GM19351 (cell line): ENCODE data around the gene STMN3.
"Not testable (repeated sequence)": the region's sequence is repeated elsewhere in the genome, so short reads cannot be mapped to it uniquely, and the experiment has no call there.

Experiments
- ATAC-seq: cut with Tn5 transposase; IDR thresholded peaks from one replicate; pipeline ENCODE4 v1.9.1; 2021; ENCODE audit warnings: mild to moderate bottlenecking, moderate library complexity; ENCODE audit not compliant: unreplicated experiment

The STMN3 gene

DNA sequence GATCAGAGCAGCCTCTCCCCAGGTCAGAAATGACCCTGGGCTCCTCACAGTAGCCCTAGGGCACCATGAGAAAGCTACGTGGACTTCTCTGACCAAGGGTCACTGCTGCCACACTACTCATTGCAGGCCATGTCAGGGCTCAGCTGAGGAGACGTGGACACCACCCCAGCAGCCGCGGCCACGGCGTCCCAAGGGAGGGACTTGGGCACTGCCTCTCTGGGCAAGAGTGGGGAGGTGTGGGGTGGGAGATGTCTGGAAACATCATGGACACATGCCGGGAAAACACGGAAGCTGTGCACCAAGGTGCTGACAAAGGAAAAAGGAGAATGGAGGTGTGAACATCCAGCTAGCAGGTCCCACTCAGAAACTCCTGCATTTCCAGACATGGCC lies 35.4 kb downstream of the STMN3 start:
- no peak for ATAC-seq

GRCh38 chr20:63617092-63617875 lies 35.9 kb downstream of the STMN3 start:
- ATAC-seq = no peak

- not testable (repeated sequence) for ATAC-seq
Observed at GRCh38 chr20:63613863-63614594, 39.2 kb downstream of the STMN3 start.

DNA sequence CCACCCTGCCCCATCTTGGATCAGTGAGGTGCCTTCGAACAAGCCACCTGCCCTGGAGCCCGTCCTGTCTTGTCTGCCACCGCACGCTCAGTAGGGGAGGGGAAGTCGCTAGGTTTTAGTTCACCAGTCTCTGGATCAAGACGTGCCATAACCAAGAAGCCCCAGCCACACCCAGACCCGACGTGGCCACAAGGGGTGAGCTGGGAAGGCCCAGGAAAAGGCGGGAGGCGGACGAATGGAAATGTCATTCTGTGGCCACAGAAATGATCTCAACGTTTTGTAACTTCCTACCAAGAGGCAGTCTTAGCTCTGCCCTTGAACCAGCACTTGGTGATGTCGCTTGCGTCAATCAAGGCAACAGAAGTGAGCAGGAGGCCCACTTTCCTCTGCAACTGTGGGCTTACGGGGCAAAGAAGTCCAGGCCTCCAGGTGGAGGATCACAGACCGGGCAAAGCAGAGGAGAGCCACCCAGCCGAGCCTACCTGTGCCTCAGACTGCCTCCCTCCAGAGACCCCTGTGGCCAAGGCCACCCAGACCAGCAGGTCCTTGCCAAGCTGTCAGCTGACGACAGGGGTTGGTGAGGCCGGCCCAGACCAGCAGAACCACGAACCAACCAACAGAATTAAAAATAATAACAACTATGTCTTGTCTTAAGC lies 40.8 kb downstream of the STMN3 start:
- ATAC-seq = no peak

DNA sequence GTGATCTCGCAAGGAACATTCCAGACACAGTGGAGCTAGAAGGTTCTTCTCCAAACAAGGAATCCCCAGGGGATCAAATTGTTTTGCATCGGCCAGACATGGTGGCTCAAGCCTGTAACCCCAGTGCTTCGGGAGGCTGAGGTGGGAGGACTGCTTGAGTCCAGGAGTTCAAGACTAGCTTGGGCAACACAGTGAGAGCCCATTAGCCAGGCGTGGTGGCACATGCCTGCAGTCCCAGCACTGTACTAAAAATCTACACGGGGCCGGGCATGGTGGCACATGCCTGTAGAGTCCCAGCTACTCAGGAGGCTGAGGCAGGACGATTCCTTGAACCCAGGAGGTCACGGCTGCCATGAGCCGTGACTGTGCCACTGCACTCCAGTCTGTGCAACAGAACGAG lies 41.6 kb downstream of the STMN3 start:
- no peak for ATAC-seq

DNA sequence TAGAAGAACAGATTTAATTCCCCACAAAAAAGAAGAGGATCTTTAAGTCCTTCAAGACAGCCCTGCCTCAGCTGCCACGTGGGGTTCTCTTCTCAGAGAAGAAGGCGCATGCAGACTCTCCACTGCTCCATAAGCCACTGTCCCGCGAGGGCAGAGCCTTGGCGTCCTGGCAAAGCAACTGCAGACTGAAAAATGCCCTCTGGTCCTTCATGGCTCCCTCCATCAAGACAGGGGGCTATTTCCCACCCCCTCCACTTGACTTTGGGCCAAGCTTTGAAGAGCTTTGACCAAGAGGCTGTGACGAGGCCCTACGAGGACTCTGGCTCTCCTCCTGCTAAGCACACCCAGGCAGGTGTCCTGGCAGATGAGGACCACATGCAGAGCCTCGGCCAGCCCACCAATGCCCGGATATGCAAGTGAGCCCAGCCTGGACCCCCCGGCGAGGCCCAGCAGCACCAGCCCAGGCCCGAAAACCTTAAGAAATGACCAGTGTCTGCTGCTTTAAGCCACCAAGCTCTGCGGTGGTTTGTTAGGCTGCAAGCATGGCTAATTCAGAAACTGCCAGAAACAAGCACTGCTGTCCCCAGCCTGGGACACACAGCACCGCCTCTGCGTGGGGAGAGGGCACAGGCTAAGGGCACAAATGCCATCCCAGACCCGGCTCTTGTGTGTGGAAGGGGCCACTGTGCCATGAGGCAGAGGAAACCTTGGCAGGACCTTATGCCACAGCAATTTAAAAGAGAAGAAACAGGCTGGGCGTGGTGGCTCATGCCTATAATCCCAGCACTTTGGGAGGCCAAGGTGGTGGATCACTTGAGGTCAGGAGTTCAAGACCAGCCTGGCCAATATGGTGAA lies 42.4 kb downstream of the STMN3 start:
- ATAC-seq = no peak

DNA sequence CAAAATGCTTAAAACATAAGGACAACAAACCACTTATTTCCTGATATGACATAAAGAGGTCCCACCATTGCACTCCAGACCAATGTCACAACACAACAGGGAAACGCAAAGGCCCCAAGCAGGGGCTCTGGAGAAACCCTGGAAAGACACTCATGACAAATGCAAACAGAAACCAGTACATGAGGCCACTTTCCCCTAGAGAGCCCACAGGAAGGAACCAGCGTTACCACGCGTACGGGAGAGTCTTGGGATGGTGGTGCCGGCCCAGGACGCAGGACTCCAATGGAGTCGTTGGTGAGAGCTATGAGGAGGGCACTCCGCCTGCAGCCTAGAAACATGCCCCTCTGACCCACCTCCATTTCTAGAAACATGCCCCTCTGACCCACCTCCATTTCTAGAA lies 46.5 kb downstream of the STMN3 start:
- ATAC-seq = no peak

- no peak for ATAC-seq
Observed at GRCh38 chr20:63602321-63602720, 50.9 kb downstream of the STMN3 start.

- ATAC-seq = not testable (repeated sequence)
Observed at GRCh38 chr20:63601679-63602078, 51.5 kb downstream of the STMN3 start.

DNA sequence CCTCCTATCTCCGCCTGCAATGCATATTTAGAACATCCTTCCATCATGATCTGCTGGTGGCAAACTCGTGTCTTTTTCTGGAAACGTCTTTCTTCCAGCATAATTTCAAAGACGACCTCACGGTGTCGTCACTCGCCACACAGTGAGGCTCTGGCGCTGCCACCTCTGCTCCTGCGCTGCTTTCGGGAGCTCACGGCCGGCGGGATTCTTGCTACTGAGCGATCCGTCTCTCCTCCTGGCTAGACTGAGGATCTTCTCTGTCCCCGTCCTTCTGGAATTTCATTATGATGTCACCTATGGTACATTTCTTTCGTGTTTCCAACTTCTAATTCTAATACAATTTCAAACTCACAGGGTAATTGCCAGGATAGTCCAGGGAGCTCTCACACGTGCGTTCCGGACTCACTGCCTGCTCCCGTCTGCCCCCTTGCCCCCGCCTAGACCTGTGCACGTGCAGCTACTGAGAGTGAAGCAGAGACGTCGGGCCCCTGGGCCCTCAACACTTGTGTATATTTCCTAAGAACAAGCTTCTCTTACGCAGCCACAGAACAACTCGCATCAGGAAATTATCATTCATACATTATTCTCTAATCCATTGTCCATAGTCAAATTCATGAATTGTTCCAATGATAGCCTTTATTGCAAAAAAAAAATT lies 53.7 kb downstream of the STMN3 start:
- no peak for ATAC-seq

- no peak for ATAC-seq
Observed at GRCh38 chr20:63598479-63599395, 54.5 kb downstream of the STMN3 start.

GRCh38 chr20:63597651-63598478 lies 55.4 kb downstream of the STMN3 start:
- ATAC-seq = no peak

GRCh38 chr20:63596423-63596822 lies 56.8 kb downstream of the STMN3 start:
- ATAC-seq = no peak

GRCh38 chr20:63595416-63596127 lies 57.7 kb downstream of the STMN3 start:
- ATAC-seq = no peak

DNA sequence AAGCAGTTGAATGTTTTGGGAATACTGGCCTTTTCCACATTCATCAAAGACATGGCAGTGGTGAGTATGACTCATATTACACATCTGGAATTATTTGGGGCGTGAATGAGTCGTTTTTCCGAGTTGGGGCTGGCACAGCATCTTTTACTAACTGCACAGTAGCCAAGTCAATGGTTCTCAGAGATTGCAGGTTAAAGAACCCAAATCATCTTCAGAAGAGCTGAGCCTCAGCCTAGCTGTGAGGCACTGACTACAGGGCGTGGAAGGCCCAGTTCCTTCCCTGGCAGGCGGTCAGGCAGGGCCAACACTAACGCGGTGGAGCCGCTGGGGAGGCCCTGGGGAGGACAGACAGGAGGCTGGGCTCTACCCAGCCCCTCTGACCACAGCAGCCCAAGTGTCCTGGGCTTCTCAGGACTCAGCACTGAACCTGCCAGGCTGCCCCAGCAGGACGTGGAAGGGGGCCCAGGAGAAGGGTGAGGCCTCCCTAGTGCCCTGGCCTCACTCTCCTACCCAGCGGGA lies 59.1 kb downstream of the STMN3 start:
- no peak for ATAC-seq

DNA sequence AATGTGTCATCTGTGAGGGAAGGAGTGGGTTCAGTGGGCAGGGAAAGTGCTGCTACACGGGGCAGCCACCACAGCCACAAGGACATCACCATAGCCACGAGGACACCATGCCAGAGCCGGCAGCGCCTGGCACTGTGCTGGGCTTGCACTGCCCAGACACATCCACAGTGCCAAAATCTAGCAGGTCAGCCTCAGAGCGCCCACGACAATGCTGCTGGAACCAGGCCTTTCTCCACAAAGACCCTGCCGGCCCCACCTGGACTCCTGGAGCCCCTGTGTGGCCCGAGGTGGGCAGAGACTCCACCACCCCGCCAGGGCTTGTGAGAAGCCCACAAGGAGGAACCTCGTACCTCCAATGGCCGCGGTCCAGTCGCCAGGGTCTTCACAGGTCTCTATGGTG lies 60.6 kb downstream of the STMN3 start:
- no peak for ATAC-seq

DNA sequence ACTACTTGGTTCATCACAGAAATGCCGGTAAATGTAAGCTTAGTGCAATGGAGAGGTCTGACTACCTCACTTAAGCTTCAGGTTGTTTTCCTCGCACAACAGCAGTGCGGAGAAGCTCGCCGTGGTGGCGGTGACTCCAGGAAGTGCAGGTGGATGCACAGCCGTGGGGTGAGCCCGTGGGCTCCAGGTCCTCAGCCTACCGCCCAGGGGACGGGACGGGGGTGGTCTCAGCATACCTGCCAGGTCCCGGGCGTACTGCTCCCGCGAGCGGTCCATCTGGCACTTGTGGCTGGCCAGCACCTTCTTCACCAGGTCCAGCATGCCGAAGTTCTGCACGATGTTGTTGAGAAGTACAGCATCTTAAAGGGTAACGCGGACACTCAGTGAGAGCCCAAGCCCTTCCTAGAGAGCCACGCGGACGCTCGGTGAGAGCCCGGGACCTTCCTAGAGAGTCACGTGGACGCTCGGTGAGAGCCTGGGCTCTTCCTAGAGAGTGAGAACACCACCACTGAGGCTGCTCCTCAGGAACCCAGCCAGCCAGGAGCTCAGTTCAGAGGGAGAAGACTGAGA lies 61.4 kb downstream of the STMN3 start:
- ATAC-seq = no peak
